H1 (cell line): ENCODE measurements around the gene CHST11. TPM values are rescaled to one million over a fixed set of nuclear protein-coding genes. Genes with fewer than 3 reads are reported as not detected.

Source experiments
- BCL11A ChIP-seq, 2 experiments: IDR thresholded peaks; one replicate each; pipeline ENCODE4 v1.6.1; 2011; ENCODE audit warnings: low read depth in 2 of 2, low read length in 2 of 2, mild to moderate bottlenecking in 2 of 2
- CBX8 ChIP-seq: fragments of 300-800, 300-1000 bp; sonication (generic); IDR thresholded peaks from 2 replicates; pipeline ENCODE4 v1.7.1; 2016; ENCODE audit warnings: low read depth, low read length, borderline replicate concordance
- FOSL1 ChIP-seq: IDR thresholded peaks from 2 replicates; pipeline ENCODE4 v1.6.1; 2011; ENCODE audit warnings: mild to moderate bottlenecking, low read depth, low read length, moderate library complexity; ENCODE audit not compliant: insufficient read depth
- NRF1 ChIP-seq: IDR thresholded peaks from 2 replicates; pipeline ENCODE4 v1.6.1; 2011; ENCODE audit warnings: mild to moderate bottlenecking, low read depth, low read length, improper control_type of control experiment
- SP4 ChIP-seq: IDR thresholded peaks from 2 replicates; pipeline ENCODE4 v1.6.1; 2012; ENCODE audit warnings: low read length, inconsistent platforms
- SUZ12 ChIP-seq: fragments of 200-600 bp; sonication (generic); IDR thresholded peaks from 2 replicates; pipeline ENCODE4 v1.6.1; 2012; ENCODE audit warnings: mild to moderate bottlenecking, inconsistent platforms, low read length, moderate library complexity, mixed read lengths
- TBP ChIP-seq: IDR thresholded peaks from 2 replicates; pipeline ENCODE4 v1.6.1; 2011; ENCODE audit warnings: low read depth, low read length, improper control_type of control experiment
- polyA plus RNA-seq, 7 experiments: library from polyadenylated mRNA; depleted of rRNA in 3 of 7; stranded (reverse) in 5 of 7; unstranded in 2 of 7; fragments of >200 nt in 5 of 7; fragments of 200-250 nt in 2 of 7; gene quantifications; 1 replicate in 5 of 7; 2 replicates in 1 of 7; 4 replicates in 1 of 7; pipeline versions ENCODE4 v1.2.1 to v1.2.3, GENCODE V29; 2011 to 2013; ENCODE audit warnings: missing spikeins in 2 of 7, mixed read lengths in 2 of 7
- total RNA-seq: library from RNA; stranded (reverse); fragmentation: NEBNext Ultra II Directional; extraction: Animal tissue kit (Norgen Biotek cat#: 25700); gene quantifications from 2 replicates; pipeline ENCODE4 v1.2.1, GENCODE V29; 2021

CHST11 gene
- total and polyA plus RNA-seq, 2 of the 8 experiments (the other 6 are each of a cell fraction or from before 2014, with no cell fraction given), result 14.4 to 20.8 TPM

DNA sequence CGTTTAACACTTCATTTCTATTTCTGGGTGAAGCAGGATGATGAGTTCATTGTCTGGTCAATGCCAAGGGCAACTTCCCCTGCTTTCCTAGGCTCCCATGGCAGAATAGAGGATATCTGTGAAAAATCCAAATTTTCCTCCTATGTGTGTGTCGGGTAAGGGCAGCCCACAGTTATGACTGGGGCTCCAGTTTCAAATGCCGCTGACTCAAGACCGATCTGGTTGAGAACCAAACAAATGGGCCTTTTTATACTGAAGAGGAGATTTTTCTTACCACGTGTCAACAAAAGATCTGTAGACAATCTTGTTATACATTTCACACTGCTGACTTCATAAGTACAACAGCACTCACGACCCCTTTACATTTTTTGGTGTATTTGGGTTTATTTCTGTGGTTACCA, 120.8 kb downstream of the CHST11 start (continued):
- TF ChIP-seq CBX8, result no peak
- TF ChIP-seq SUZ12, result no peak
- no peak for TF ChIP-seq NRF1
- TF ChIP-seq TBP, result no peak
- TF ChIP-seq FOSL1, result no peak
- no peak for TF ChIP-seq SP4
- no peak for TF ChIP-seq BCL11A (IDR thresholded peaks at IDR 0.05; ENCODE audit: low read depth in 2 of 2, low read length in 2 of 2)
- TF ChIP-seq, all 59 proteins: peak for 0
